Transverse colon (tissue), 4 donors: ENCODE data around the gene TNFRSF14.

Experiments used
- POLR2AphosphoS5 ChIP-seq, 3 donors: sonication (generic); formaldehyde crosslinking; IDR thresholded peaks; one replicate each; pipeline ENCODE4 v1.6.1; 2016; ENCODE audit warnings: antibody characterized with exemption in 3 of 3
- TF ChIP-seq, protein P1 (sequence below), 5 experiments: fragments of 200-600 bp in 3 of 5; fragments of 450-650 bp in 2 of 5; sonication (generic) in 3 of 5; IDR thresholded peaks; 1 replicate in 2 of 5; 2 replicates in 3 of 5; pipeline ENCODE4 v1.5.1; 2016 to 2017; ENCODE audit warnings: antibody characterized with exemption in 5 of 5, inconsistent platforms in 3 of 5, mild to moderate bottlenecking in 2 of 5, moderate library complexity in 1 of 5

GRCh38 chr1:2539312-2539907 is 16.8 kb upstream of the TNFRSF14 start:
- no peak for TF ChIP-seq POLR2AphosphoS5 (IDR thresholded peaks at IDR 0.05)
- TF ChIP-seq, protein P1, sequence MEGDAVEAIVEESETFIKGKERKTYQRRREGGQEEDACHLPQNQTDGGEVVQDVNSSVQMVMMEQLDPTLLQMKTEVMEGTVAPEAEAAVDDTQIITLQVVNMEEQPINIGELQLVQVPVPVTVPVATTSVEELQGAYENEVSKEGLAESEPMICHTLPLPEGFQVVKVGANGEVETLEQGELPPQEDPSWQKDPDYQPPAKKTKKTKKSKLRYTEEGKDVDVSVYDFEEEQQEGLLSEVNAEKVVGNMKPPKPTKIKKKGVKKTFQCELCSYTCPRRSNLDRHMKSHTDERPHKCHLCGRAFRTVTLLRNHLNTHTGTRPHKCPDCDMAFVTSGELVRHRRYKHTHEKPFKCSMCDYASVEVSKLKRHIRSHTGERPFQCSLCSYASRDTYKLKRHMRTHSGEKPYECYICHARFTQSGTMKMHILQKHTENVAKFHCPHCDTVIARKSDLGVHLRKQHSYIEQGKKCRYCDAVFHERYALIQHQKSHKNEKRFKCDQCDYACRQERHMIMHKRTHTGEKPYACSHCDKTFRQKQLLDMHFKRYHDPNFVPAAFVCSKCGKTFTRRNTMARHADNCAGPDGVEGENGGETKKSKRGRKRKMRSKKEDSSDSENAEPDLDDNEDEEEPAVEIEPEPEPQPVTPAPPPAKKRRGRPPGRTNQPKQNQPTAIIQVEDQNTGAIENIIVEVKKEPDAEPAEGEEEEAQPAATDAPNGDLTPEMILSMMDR (IDR thresholded peaks at IDR 0.05) = peak in 4 of 5 experiments; percentile 22 to 49 (median 28)
